Gastroesophageal sphincter (tissue), 4 donors: ENCODE data around the gene MTG2. TPM values are rescaled to one million over a fixed set of nuclear protein-coding genes. Genes with fewer than 3 reads are reported as not detected.

Source experiments
- ATAC-seq: fragments of 150-250 bp; one replicate; pipeline ENCODE4 v1.9.1; 2016; ENCODE audit warnings: mild to moderate bottlenecking, moderate library complexity
- H3K27ac ChIP-seq, 4 donors: fragments of 200-600 bp; sonication (generic) in 3 of 4; 1 replicate in 3 of 4; 2 replicates in 1 of 4; pipeline ENCODE4 v1.5.1; 2016 to 2019
- H3K27me3 ChIP-seq: fragments of 200-600 bp; sonication (generic); one replicate; pipeline ENCODE4 v1.5.1; 2019
- H3K36me3 ChIP-seq, 2 donors: fragments of 200-600 bp; sonication (generic); one replicate each; pipeline ENCODE4 v1.5.1; 2019; ENCODE audit warnings: control low read depth in 1 of 2
- H3K4me1 ChIP-seq, 3 donors: fragments of 200-600 bp; sonication (generic); 1 replicate in 2 of 3; 2 replicates in 1 of 3; pipeline ENCODE4 v1.5.1; 2016 to 2019; ENCODE audit warnings: control low read depth in 2 of 3
- H3K4me3 ChIP-seq, 2 donors: fragments of 200-600 bp; sonication (generic); one replicate each; pipeline ENCODE4 v1.5.1; 2019; ENCODE audit warnings: mild to moderate bottlenecking in 1 of 2, moderate library complexity in 1 of 2
- H3K9me3 ChIP-seq, 3 donors: fragments of 200-600 bp; sonication (generic); one replicate each; pipeline ENCODE4 v1.5.1; 2017 to 2019; ENCODE audit warnings: control low read depth in 2 of 3
- EP300 ChIP-seq: sonication (generic); formaldehyde crosslinking; IDR thresholded peaks from one replicate; pipeline ENCODE4 v1.6.1; 2017; ENCODE audit warnings: antibody characterized with exemption, mild to moderate bottlenecking
- POLR2A ChIP-seq, 2 donors: fragments of 450-650 bp; IDR thresholded peaks; one replicate each; pipeline ENCODE4 v1.6.1; 2017; ENCODE audit warnings: antibody characterized with exemption in 2 of 2, mild to moderate bottlenecking in 2 of 2, moderate library complexity in 1 of 2
- POLR2AphosphoS5 ChIP-seq: sonication (generic); formaldehyde crosslinking; IDR thresholded peaks from one replicate; pipeline ENCODE4 v1.6.1; 2017; ENCODE audit warnings: antibody characterized with exemption
- WGBS, 2 donors: methylation state at CpG; one replicate each; pipeline ENCODE4 v1.1.5; 2018; ENCODE audit warnings: low coverage in 1 of 2; 5-methylcytosine and 5-hydroxymethylcytosine counted together
- total RNA-seq, 4 donors: library from RNA; depleted of rRNA; stranded (reverse); fragments of >200 nt; gene quantifications; one replicate each; pipeline ENCODE4 v1.1.0, GENCODE V29; 2016
- TF ChIP-seq, protein P1 (sequence below), 4 experiments: fragments of 200-600 bp in 2 of 4; fragments of 450-650 bp in 2 of 4; sonication (generic) in 1 of 4; IDR thresholded peaks; one replicate each; pipeline ENCODE4 v1.5.1; 2017 to 2019; ENCODE audit warnings: antibody characterized with exemption in 4 of 4, mild to moderate bottlenecking in 2 of 4, moderate library complexity in 2 of 4

Gene MTG2, protein sequence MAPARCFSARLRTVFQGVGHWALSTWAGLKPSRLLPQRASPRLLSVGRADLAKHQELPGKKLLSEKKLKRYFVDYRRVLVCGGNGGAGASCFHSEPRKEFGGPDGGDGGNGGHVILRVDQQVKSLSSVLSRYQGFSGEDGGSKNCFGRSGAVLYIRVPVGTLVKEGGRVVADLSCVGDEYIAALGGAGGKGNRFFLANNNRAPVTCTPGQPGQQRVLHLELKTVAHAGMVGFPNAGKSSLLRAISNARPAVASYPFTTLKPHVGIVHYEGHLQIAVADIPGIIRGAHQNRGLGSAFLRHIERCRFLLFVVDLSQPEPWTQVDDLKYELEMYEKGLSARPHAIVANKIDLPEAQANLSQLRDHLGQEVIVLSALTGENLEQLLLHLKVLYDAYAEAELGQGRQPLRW
- total RNA-seq = 10 to 100 TPM; 23.7 to 31.3 (median 30.2) TPM

DNA sequence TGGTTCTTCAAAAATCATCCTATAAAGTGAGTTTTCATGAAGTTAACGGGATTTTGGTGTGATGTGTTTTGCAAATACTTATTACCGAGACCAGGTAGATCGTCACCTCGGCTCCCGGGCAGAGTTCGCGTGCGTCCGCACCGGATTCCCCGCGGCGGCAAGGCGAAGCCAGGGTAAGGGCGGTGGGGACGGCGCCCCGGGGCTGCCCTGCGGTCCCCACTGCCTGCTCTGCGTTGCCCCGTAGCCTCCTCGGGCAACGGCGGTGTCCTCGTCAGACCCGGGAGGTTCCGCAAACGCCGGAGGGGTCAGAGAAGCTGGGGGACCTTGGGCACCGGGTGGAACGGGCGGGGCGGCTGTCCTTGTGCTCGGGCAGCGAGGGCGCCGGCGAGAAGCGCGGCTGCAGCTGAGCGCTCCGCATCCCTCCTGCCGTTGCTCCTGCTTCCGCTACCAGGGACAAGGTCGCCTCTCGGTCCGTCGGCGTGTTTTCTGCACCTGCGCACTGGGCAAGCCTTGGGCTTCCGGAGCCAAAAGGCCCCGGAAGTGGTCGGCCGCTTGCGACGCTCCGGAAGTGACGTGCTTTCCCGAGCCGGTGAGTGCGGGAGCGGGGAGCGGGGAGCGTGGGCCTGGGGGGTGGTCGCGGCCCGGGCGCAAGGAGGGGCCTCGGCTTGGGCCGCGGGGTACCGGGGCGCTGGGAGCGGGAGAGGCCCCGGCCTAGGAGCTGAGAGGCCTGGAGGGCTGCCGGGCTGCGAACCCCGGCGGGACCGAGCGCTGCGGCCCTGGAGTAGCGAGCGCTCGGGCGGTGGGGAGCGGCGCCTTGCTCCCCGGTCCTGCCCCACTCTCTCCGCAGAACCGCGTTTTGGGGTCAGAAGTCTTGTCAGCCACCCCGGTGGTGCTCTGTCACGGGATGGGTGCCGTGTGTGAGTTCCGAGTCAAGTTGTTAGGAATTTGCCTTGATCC, at the start of gene MTG2:
Gene MTG2, plus strand, starts transcription at position 560 of the 957 bp plus-strand sequence. CDS start 10,393 bp downstream, outside the sequence.
- Histone ChIP-seq H3K36me3 (peaks cover 0 to 23% of the 10 kb centered on the region in 2 donors), H3K4me1 (peaks cover 0 to 50% (median 7%) of the 10 kb centered on the region in 3 donors), H3K9me3 (no peaks in the 10 kb centered on the region), H3K4me3 (peak within 1 kb of the TSS; percentile 88 to 92), H3K27ac (peak within 1 kb of the TSS; percentile 91 to 99 (median 94)), H3K27me3 (no peaks in the 10 kb centered on the region)
- WGBS, 2 donors = 0% methylated on average over 2 to 9 of the region's 96 CpGs
- ATAC-seq = peak; percentile 98
- TF ChIP-seq, protein P1, sequence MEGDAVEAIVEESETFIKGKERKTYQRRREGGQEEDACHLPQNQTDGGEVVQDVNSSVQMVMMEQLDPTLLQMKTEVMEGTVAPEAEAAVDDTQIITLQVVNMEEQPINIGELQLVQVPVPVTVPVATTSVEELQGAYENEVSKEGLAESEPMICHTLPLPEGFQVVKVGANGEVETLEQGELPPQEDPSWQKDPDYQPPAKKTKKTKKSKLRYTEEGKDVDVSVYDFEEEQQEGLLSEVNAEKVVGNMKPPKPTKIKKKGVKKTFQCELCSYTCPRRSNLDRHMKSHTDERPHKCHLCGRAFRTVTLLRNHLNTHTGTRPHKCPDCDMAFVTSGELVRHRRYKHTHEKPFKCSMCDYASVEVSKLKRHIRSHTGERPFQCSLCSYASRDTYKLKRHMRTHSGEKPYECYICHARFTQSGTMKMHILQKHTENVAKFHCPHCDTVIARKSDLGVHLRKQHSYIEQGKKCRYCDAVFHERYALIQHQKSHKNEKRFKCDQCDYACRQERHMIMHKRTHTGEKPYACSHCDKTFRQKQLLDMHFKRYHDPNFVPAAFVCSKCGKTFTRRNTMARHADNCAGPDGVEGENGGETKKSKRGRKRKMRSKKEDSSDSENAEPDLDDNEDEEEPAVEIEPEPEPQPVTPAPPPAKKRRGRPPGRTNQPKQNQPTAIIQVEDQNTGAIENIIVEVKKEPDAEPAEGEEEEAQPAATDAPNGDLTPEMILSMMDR (IDR thresholded peaks at IDR 0.05) = peak in 3 of 4 experiments; percentile 23 to 33 (median 24)
- no peak for TF ChIP-seq EP300
- peak; percentile 86 to 90 for TF ChIP-seq POLR2A (IDR thresholded peaks at IDR 0.05)
- TF ChIP-seq POLR2AphosphoS5 = peak; percentile 96

DNA sequence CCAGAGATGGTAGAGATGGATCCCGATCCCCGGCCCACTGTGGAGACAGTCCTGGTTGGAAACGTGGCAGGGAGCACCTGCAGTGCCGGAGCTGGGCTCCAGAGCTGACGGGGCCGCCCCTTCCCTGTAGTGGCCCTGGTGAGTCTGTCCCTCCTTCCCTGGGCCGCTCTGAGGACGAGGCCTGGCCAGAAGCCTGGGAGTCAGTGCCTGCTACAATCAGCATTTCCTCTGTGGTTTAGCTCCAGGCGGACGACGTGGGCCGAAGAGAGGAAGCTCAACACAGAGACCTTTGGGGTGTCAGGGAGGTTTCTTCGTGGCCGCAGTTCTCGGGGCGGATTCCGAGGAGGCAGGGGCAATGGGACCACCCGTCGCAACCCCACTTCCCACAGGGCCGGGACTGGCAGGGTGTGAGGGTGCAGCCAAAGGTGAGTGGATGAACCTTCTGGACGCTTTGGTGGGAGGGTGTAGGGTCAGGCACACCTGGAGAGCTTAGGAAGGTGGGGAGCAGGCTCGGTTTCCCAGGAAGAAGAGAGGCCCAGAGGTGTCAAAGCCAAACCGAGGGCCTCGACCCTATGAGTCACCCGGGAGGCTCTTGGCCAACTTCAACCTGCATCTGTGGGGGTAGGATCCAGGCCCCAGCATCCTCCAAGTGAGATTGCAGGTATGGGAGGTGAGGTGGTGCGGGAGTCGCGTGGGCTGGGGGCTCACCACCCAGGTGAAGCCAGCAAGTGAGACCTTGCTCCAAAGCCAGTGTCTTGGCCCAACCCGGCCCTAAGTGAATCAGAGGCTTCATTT, 49.6 kb upstream of the MTG2 start:
- H3K27ac ChIP-seq = peak overlapping the region in 3 of 4 donors; percentile 64 to 65 (median 64)
- 52 to 77% methylated on average over 4 to 8 of the region's 29 CpGs for WGBS, 2 donors
- ATAC-seq = peak; percentile 40
- H3K36me3 ChIP-seq = peaks cover 0 to 100% of the 10 kb centered on the region in 2 donors
- no peaks in the 10 kb centered on the region for H3K9me3 ChIP-seq
- no peak overlapping the region for H3K4me3 ChIP-seq
- H3K4me1 ChIP-seq = peaks cover 0 to 42% (median 20%) of the 10 kb centered on the region in 3 donors
- TF ChIP-seq POLR2AphosphoS5 (no peak), EP300 (no peak), POLR2A (IDR thresholded peaks at IDR 0.05) (no peak)
- TF ChIP-seq, protein P1 (IDR thresholded peaks at IDR 0.05) = no peak
- no peaks in the 10 kb centered on the region for H3K27me3 ChIP-seq

DNA sequence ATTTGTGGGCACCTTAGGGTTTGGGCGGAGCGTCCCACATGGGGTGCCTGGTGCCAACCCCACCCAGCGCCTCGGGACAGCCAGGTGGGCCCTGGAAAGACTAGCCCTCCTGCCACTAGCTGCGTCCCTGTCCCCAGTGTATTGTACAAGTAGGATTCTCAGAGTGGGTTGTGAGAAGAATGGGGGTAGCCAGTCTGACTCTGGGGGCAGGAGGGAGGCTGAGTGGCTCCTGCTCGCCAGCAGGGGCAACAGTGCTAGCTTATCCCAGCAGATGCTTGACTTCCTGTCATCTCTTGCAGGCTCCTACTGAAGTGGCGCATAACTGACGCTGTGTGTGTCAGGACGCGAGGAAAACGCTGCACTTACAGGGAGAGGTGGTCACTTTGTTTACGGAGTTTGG, 49.0 kb upstream of the MTG2 start:
- no peak for ATAC-seq
- Histone ChIP-seq H3K9me3 (no peaks in the 10 kb centered on the region), H3K27me3 (no peaks in the 10 kb centered on the region), H3K4me1 (peaks cover 0 to 43% (median 20%) of the 10 kb centered on the region in 3 donors), H3K4me3 (no peak overlapping the region), H3K27ac (peak overlapping the region in 3 of 4 donors; percentile 43 to 65 (median 64)), H3K36me3 (peaks cover 0 to 100% of the 10 kb centered on the region in 2 donors)
- WGBS, 2 donors = 66% methylated on average over 5 of the region's 12 CpGs; no CpG with 5 or more reads in 1 of the 2 donors
- TF ChIP-seq POLR2A (IDR thresholded peaks at IDR 0.05) = no peak
- TF ChIP-seq, protein P1 (IDR thresholded peaks at IDR 0.05) = no peak
- TF ChIP-seq EP300 = no peak
- no peak for TF ChIP-seq POLR2AphosphoS5

DNA sequence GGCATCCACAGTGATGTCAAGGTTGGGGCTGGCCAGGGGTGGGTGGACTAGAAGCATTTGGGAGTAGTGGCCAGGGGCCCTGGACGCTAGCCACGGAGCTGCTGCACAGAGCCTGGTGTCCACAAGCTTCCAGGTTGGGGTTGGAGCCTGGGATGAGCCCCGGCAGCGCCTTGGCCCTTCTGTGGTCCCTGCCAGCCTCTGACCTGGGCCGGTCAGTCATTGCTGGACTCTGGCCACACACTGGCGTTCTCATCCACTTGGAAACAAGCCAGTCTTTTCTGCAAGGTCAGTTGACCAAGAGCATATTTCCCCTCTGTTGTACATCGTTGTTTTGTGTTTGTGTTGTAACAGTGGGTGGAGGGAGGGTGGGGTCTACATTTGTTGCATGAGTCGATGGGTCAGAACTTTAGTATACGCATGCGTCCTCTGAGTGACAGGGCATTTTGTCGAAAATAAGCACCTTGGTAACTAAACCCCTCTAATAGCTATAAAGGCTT, 48.0 kb upstream of the MTG2 start:
- Histone ChIP-seq H3K4me3 (no peak overlapping the region), H3K4me1 (peaks cover 0 to 53% (median 20%) of the 10 kb centered on the region in 3 donors), H3K9me3 (no peaks in the 10 kb centered on the region), H3K36me3 (peaks cover 0 to 100% of the 10 kb centered on the region in 2 donors), H3K27me3 (no peaks in the 10 kb centered on the region), H3K27ac (peak overlapping the region in 3 of 4 donors; percentile 64 to 78 (median 67))
- peak; percentile 67 for ATAC-seq
- TF ChIP-seq POLR2A (IDR thresholded peaks at IDR 0.05) (no peak), POLR2AphosphoS5 (peak; percentile 5), EP300 (no peak)
- TF ChIP-seq, protein P1 (IDR thresholded peaks at IDR 0.05) = no peak
- 54 to 63% methylated on average over 3 to 5 of the region's 11 CpGs for WGBS, 2 donors
